H9 (cell line): ENCODE results near the gene RPLP2. TPM values are rescaled to one million over a fixed set of nuclear protein-coding genes. Genes with fewer than 3 reads are reported as not detected.

ENCODE experiments used
- DNase-seq: peaks from one replicate; pipeline ENCODE4 v3.0.0-alpha.2; 2017
- H2AFZ ChIP-seq: one replicate; pipeline ENCODE4 v1.6.1; 2013; ENCODE audit warnings: mild to moderate bottlenecking, low read length, control low read depth, moderate library complexity
- H2AK5ac ChIP-seq: 2 replicates; pipeline ENCODE4 v1.6.1; 2013; ENCODE audit warnings: low read length, control low read depth, mixed read lengths; ENCODE audit not compliant: insufficient read length
- H2BK120ac ChIP-seq: one replicate; pipeline ENCODE4 v1.6.1; 2013; ENCODE audit warnings: low read depth, mild to moderate bottlenecking, low read length, control low read depth, inconsistent platforms; ENCODE audit not compliant: poor library complexity, severe bottlenecking
- H2BK12ac ChIP-seq: 2 replicates; pipeline ENCODE4 v1.6.1; 2013; ENCODE audit warnings: low read length, control low read depth, mixed read lengths, low read depth; ENCODE audit not compliant: insufficient read length
- H2BK15ac ChIP-seq: 2 replicates; pipeline ENCODE4 v1.6.1; 2013; ENCODE audit warnings: low read depth, low read length, control low read depth
- H2BK20ac ChIP-seq: one replicate; pipeline ENCODE4 v1.6.1; 2013; ENCODE audit warnings: low read depth, mild to moderate bottlenecking, low read length, control low read depth, inconsistent platforms; ENCODE audit not compliant: poor library complexity, severe bottlenecking
- H2BK5ac ChIP-seq: 2 replicates; pipeline ENCODE4 v1.6.1; 2013; ENCODE audit warnings: low read length, control low read depth, mixed read lengths; ENCODE audit not compliant: insufficient read length
- H3K14ac ChIP-seq: 2 replicates; pipeline ENCODE4 v1.6.1; 2013; ENCODE audit warnings: low read length, control low read depth; ENCODE audit not compliant: insufficient read depth
- H3K18ac ChIP-seq: 2 replicates; pipeline ENCODE4 v1.6.1; 2013; ENCODE audit warnings: low read depth, mild to moderate bottlenecking, mixed read lengths, low read length, control low read depth; ENCODE audit not compliant: insufficient read length
- H3K23ac ChIP-seq: 2 replicates; pipeline ENCODE4 v1.6.1; 2013; ENCODE audit warnings: low read length, control low read depth, mixed read lengths, low read depth; ENCODE audit not compliant: insufficient read length
- H3K23me2 ChIP-seq: 2 replicates; pipeline ENCODE4 v1.6.1; 2013; ENCODE audit warnings: low read depth, mild to moderate bottlenecking, mixed read lengths, low read length, control low read depth; ENCODE audit not compliant: insufficient read length, poor library complexity, severe bottlenecking
- H3K27ac ChIP-seq: 2 replicates; pipeline ENCODE4 v1.5.1; 2013; ENCODE audit warnings: low read length, control low read depth, mixed read lengths, low read depth; ENCODE audit not compliant: insufficient read length
- H3K27me3 ChIP-seq: 2 replicates; pipeline ENCODE4 v1.6.1; 2013; ENCODE audit warnings: low read length, control low read depth, inconsistent platforms; ENCODE audit not compliant: insufficient read depth
- H3K4ac ChIP-seq: 2 replicates; pipeline ENCODE4 v1.6.1; 2013; ENCODE audit warnings: low read depth, mild to moderate bottlenecking, control low read depth, inconsistent platforms, low read length, moderate library complexity
- H3K4me1 ChIP-seq: 2 replicates; pipeline ENCODE4 v1.6.1; 2013; ENCODE audit warnings: low read length, control low read depth, inconsistent platforms; ENCODE audit not compliant: insufficient read depth
- H3K4me2 ChIP-seq: 2 replicates; pipeline ENCODE4 v1.6.1; 2013; ENCODE audit warnings: low read length, control low read depth, mixed read lengths; ENCODE audit not compliant: insufficient read length, insufficient read depth
- H3K56ac ChIP-seq: 2 replicates; pipeline ENCODE4 v1.6.1; 2013; ENCODE audit warnings: low read depth, mild to moderate bottlenecking, mixed read lengths, low read length, control low read depth; ENCODE audit not compliant: insufficient read length
- H3K79me1 ChIP-seq: 2 replicates; pipeline ENCODE4 v1.6.1; 2013; ENCODE audit warnings: low read depth, mild to moderate bottlenecking, moderate library complexity, low read length, control low read depth, inconsistent platforms; ENCODE audit not compliant: insufficient read depth, poor library complexity, severe bottlenecking
- H3K79me2 ChIP-seq: 2 replicates; pipeline ENCODE4 v1.6.1; 2013; ENCODE audit warnings: low read length, control low read depth, inconsistent platforms; ENCODE audit not compliant: insufficient read depth
- H3K9ac ChIP-seq: 2 replicates; pipeline ENCODE4 v1.6.1; 2013; ENCODE audit warnings: low read length, control low read depth, mixed read lengths; ENCODE audit not compliant: insufficient read length; ENCODE audit errors: extremely low read depth
- H3K9me3 ChIP-seq: one replicate; pipeline ENCODE4 v1.6.1; 2013; ENCODE audit warnings: low read depth, low read length, inconsistent platforms; ENCODE audit not compliant: control insufficient read depth
- H3T11ph ChIP-seq: one replicate; pipeline ENCODE4 v1.6.1; 2013; ENCODE audit warnings: mild to moderate bottlenecking, low read length, control low read depth, inconsistent platforms
- H4K20me1 ChIP-seq: one replicate; pipeline ENCODE4 v1.6.1; 2013; ENCODE audit not compliant: control insufficient read depth, insufficient read length, insufficient read depth
- H4K5ac ChIP-seq: 2 replicates; pipeline ENCODE4 v1.6.1; 2013; ENCODE audit warnings: low read depth, mild to moderate bottlenecking, mixed read lengths, low read length, control low read depth; ENCODE audit not compliant: insufficient read length
- H4K8ac ChIP-seq: replicated peaks from 2 replicates; pipeline ENCODE4 v1.6.1; 2013; ENCODE audit warnings: low read length, control low read depth, mixed read lengths, low read depth; ENCODE audit not compliant: insufficient read length
- H4K91ac ChIP-seq: 2 replicates; pipeline ENCODE4 v1.6.1; 2013; ENCODE audit warnings: low read depth, mild to moderate bottlenecking, moderate library complexity, mixed read lengths, low read length, control low read depth; ENCODE audit not compliant: insufficient read length
- H3K27ac Mint-ChIP-seq, 3 experiments: 2 replicates in 2 of 3; 3 replicates in 1 of 3; pipeline ENCODE4 v1.8.0; 2020 to 2021; ENCODE audit warnings: mixed read lengths in 3 of 3, mild to moderate bottlenecking in 1 of 3, moderate library complexity in 1 of 3
- H3K27me3 Mint-ChIP-seq: 2 replicates; pipeline ENCODE4 v1.8.0; 2021; ENCODE audit warnings: low read depth, mild to moderate bottlenecking, moderate library complexity, mixed read lengths
- H3K36me3 Mint-ChIP-seq, 3 experiments: 2 replicates in 2 of 3; 3 replicates in 1 of 3; pipeline ENCODE4 v1.8.0; 2020 to 2021; ENCODE audit warnings: low read depth in 3 of 3, mixed read lengths in 3 of 3; ENCODE audit not compliant: insufficient read depth in 1 of 3
- H3K4me1 Mint-ChIP-seq, 2 experiments: 2 replicates each; pipeline ENCODE4 v1.8.0; 2020; ENCODE audit warnings: mixed read lengths in 2 of 2
- H3K4me3 Mint-ChIP-seq, 2 experiments: 2 replicates in 1 of 2; 3 replicates in 1 of 2; pipeline ENCODE4 v1.8.0; 2020 to 2021; ENCODE audit warnings: mild to moderate bottlenecking in 2 of 2, mixed read lengths in 2 of 2, moderate library complexity in 1 of 2
- H3K9me3 Mint-ChIP-seq, 2 experiments: 2 replicates in 1 of 2; 3 replicates in 1 of 2; pipeline ENCODE4 v1.8.0; 2020; ENCODE audit warnings: mild to moderate bottlenecking in 2 of 2, mixed read lengths in 2 of 2, moderate library complexity in 1 of 2
- WGBS: extraction: QIAGEN DNeasy Blood & Tissue Kit; methylation state at CpG from one replicate; pipeline ENCODE4 v1.1.7; 2013; ENCODE audit warnings: missing lambda C conversion rate, low lambda C conversion rate, mixed read lengths; ENCODE audit not compliant: insufficient read length; ENCODE audit errors: extremely low coverage; 5-methylcytosine and 5-hydroxymethylcytosine counted together
- total RNA-seq: library from RNA; stranded (reverse); gene quantifications from 2 replicates; pipeline ENCODE4 v1.2.1, GENCODE V29; 2021
- TF ChIP-seq, protein P1 (sequence below): fragments of 200-600 bp; sonication (generic); conservative IDR thresholded peaks from 3 replicates; pipeline ENCODE4 v1.8.0; 2021; ENCODE audit warnings: antibody characterized with exemption, mild to moderate bottlenecking

The RPLP2 gene
- total RNA-seq, 1 experiment from 2014 or later = 2,138 TPM

DNA sequence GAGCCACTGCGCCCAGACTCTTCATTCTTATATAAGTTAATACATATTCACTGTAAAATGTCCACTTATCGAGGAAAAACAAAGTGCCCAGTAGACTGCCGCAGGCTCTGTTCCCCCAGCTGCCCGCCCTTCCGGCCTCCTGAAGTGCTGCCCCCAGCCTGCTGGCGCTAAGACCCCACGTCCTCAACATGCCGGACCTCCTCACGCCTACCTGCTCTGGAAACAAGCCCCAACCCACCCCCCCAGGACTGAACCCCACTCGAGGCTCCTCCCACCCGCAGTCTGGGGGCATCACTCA, 33.6 kb upstream of the RPLP2 start:
- H4K5ac ChIP-seq = no peak overlapping the region
- peaks cover 17% of the 10 kb centered on the region for H3K23me2 ChIP-seq
- H3K4ac ChIP-seq = no peak overlapping the region
- H3K27ac ChIP-seq = no peak overlapping the region
- no peak overlapping the region for H2BK5ac ChIP-seq
- TF ChIP-seq, protein P1, sequence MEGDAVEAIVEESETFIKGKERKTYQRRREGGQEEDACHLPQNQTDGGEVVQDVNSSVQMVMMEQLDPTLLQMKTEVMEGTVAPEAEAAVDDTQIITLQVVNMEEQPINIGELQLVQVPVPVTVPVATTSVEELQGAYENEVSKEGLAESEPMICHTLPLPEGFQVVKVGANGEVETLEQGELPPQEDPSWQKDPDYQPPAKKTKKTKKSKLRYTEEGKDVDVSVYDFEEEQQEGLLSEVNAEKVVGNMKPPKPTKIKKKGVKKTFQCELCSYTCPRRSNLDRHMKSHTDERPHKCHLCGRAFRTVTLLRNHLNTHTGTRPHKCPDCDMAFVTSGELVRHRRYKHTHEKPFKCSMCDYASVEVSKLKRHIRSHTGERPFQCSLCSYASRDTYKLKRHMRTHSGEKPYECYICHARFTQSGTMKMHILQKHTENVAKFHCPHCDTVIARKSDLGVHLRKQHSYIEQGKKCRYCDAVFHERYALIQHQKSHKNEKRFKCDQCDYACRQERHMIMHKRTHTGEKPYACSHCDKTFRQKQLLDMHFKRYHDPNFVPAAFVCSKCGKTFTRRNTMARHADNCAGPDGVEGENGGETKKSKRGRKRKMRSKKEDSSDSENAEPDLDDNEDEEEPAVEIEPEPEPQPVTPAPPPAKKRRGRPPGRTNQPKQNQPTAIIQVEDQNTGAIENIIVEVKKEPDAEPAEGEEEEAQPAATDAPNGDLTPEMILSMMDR = no peak
- Mint-ChIP-seq H3K9me3 (no peaks in the 10 kb centered on the region), H3K4me3 (peak overlapping the region; percentile 82 to 91), H3K27ac (peak overlapping the region; percentile 53 to 88 (median 59); a peak in 6 of 7 replicates), H3K36me3 (peaks cover 4 to 20% (median 13%) of the 10 kb centered on the region in 3 experiments; a peak in 6 of 7 replicates), H3K4me1 (peaks cover 17 to 25% of the 10 kb centered on the region in 2 experiments), H3K27me3 (no peaks in the 10 kb centered on the region)
- WGBS = no CpG with 5 or more reads among the region's 11 CpGs
- H2BK120ac ChIP-seq = no peak overlapping the region
- peak overlapping the region; percentile 55 for H3K9ac ChIP-seq
- H4K91ac ChIP-seq = no peak overlapping the region
- no peak overlapping the region for H2AK5ac ChIP-seq
- H3K18ac ChIP-seq = no peak overlapping the region
- H3K23ac ChIP-seq = no peak overlapping the region
- no peak overlapping the region for H3T11ph ChIP-seq
- no peak overlapping the region for H2AFZ ChIP-seq
- no peak overlapping the region for H3K56ac ChIP-seq
- peak overlapping the region; percentile 78 for H3K4me2 ChIP-seq
- peaks cover 12% of the 10 kb centered on the region for H3K79me1 ChIP-seq
- H2BK12ac ChIP-seq = no peak overlapping the region
- H2BK20ac ChIP-seq = no peak overlapping the region
- H3K27me3 ChIP-seq = no peaks in the 10 kb centered on the region
- H2BK15ac ChIP-seq = no peak overlapping the region
- no peak for DNase-seq
- H4K20me1 ChIP-seq = no peaks in the 10 kb centered on the region
- peaks cover 4% of the 10 kb centered on the region; the same call in 1 of the 2 replicates for H3K79me2 ChIP-seq
- H3K9me3 ChIP-seq = no peaks in the 10 kb centered on the region
- no peak overlapping the region for H4K8ac ChIP-seq
- no peaks in the 10 kb centered on the region; the same call in 1 of the 2 replicates for H3K4me1 ChIP-seq
- no peak overlapping the region; the same call in 1 of the 2 replicates for H3K14ac ChIP-seq
